ENCODE measurements around the gene MYRFL.

DNA sequence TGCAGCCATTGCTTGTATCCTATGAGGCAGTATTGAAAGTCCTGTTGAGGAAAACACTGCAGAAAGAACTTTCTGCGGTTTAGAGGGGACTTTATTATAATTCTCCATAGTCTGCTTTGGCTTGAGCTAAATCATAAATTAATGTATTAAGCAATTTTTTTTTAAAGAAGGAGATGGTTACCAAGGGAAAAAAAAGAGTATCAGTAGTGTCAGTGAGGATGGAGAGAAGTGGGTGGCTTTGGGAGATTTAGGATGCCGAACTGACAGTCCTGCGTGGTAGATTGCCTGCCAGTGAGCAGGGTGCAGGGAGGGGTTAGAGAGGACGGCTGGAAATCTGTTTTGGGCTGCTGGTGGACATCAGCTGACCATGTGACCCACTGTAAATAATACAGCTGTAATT, 96.8 kb downstream of the MYRFL start:
- TF ChIP-seq POLR2A (IDR thresholded peaks at IDR 0.05; ENCODE audit: low read depth, low read length), result no peak
- TF ChIP-seq TAF1 (IDR thresholded peaks at IDR 0.05; ENCODE audit: low read depth, low read length), result no peak
- TF ChIP-seq PAX5 (IDR thresholded peaks at IDR 0.05; ENCODE audit: insufficient read depth, low read length, severe bottlenecking), result no peak

Data from GM12891 (cell line).